ENCODE data around the gene EEF1E1. TPM values are rescaled to one million over a fixed set of nuclear protein-coding genes. Genes with fewer than 3 reads are reported as not detected.

EEF1E1 gene
- total RNA-seq, 1 donor from 2014 or later = 14.0 TPM

- no peaks in the 10 kb centered on the region for H3K36me3 Mint-ChIP-seq (ENCODE audit: low read depth, unreplicated experiment)
- TF ChIP-seq CTCF (IDR thresholded peaks at IDR 0.05; ENCODE audit: unreplicated experiment) = no peak
- H3K4me3 Mint-ChIP-seq (ENCODE audit: unreplicated experiment) = no peak overlapping the region
- H3K9me3 Mint-ChIP-seq (ENCODE audit: unreplicated experiment) = no peaks in the 10 kb centered on the region
- DNase-seq (ENCODE audit: low spot score) = no peak
- no peak overlapping the region for H3K27ac Mint-ChIP-seq (ENCODE audit: unreplicated experiment)
- H3K27me3 Mint-ChIP-seq (ENCODE audit: unreplicated experiment) = peaks cover 4% of the 10 kb centered on the region
- H3K4me1 Mint-ChIP-seq (ENCODE audit: unreplicated experiment) = no peaks in the 10 kb centered on the region
Observed at GRCh38 chr6:8135276-8135675, 32.9 kb upstream of the EEF1E1 start.

GRCh38 chr6:8132130-8132529 lies 29.8 kb upstream of the EEF1E1 start:
- Mint-ChIP-seq H3K27ac (ENCODE audit: unreplicated experiment) (no peak overlapping the region), H3K4me3 (ENCODE audit: unreplicated experiment) (no peak overlapping the region), H3K27me3 (ENCODE audit: unreplicated experiment) (peaks cover 2% of the 10 kb centered on the region), H3K9me3 (ENCODE audit: unreplicated experiment) (no peaks in the 10 kb centered on the region), H3K36me3 (ENCODE audit: low read depth, unreplicated experiment) (no peaks in the 10 kb centered on the region), H3K4me1 (ENCODE audit: unreplicated experiment) (no peaks in the 10 kb centered on the region)
- TF ChIP-seq CTCF (IDR thresholded peaks at IDR 0.05; ENCODE audit: unreplicated experiment) = no peak
- no peak for DNase-seq (ENCODE audit: low spot score)

GRCh38 chr6:8131265-8131897 lies 29.0 kb upstream of the EEF1E1 start:
- DNase-seq (ENCODE audit: low spot score) = peak; percentile 74
- no peaks in the 10 kb centered on the region for H3K9me3 Mint-ChIP-seq (ENCODE audit: unreplicated experiment)
- H3K36me3 Mint-ChIP-seq (ENCODE audit: low read depth, unreplicated experiment) = no peaks in the 10 kb centered on the region
- no peak overlapping the region for H3K27ac Mint-ChIP-seq (ENCODE audit: unreplicated experiment)
- no peak overlapping the region for H3K4me3 Mint-ChIP-seq (ENCODE audit: unreplicated experiment)
- no peak for TF ChIP-seq CTCF (IDR thresholded peaks at IDR 0.05; ENCODE audit: unreplicated experiment)
- no peaks in the 10 kb centered on the region for H3K4me1 Mint-ChIP-seq (ENCODE audit: unreplicated experiment)
- H3K27me3 Mint-ChIP-seq (ENCODE audit: unreplicated experiment) = peaks cover 4% of the 10 kb centered on the region

- no peak for TF ChIP-seq CTCF (IDR thresholded peaks at IDR 0.05; ENCODE audit: unreplicated experiment)
- Mint-ChIP-seq H3K36me3 (ENCODE audit: low read depth, unreplicated experiment) (no peaks in the 10 kb centered on the region), H3K27me3 (ENCODE audit: unreplicated experiment) (peaks cover 4% of the 10 kb centered on the region), H3K9me3 (ENCODE audit: unreplicated experiment) (no peaks in the 10 kb centered on the region), H3K4me1 (ENCODE audit: unreplicated experiment) (no peaks in the 10 kb centered on the region), H3K4me3 (ENCODE audit: unreplicated experiment) (no peak overlapping the region), H3K27ac (ENCODE audit: unreplicated experiment) (no peak overlapping the region)
- no peak for DNase-seq (ENCODE audit: low spot score)
Observed at GRCh38 chr6:8130399-8130798, 28.1 kb upstream of the EEF1E1 start.

- H3K27me3 Mint-ChIP-seq (ENCODE audit: unreplicated experiment) = peaks cover 2% of the 10 kb centered on the region
- H3K4me1 Mint-ChIP-seq (ENCODE audit: unreplicated experiment) = no peaks in the 10 kb centered on the region
- DNase-seq (ENCODE audit: low spot score) = no peak
- no peak overlapping the region for H3K27ac Mint-ChIP-seq (ENCODE audit: unreplicated experiment)
- H3K4me3 Mint-ChIP-seq (ENCODE audit: unreplicated experiment) = no peak overlapping the region
- H3K36me3 Mint-ChIP-seq (ENCODE audit: low read depth, unreplicated experiment) = no peaks in the 10 kb centered on the region
- H3K9me3 Mint-ChIP-seq (ENCODE audit: unreplicated experiment) = no peaks in the 10 kb centered on the region
- no peak for TF ChIP-seq CTCF (IDR thresholded peaks at IDR 0.05; ENCODE audit: unreplicated experiment)
Observed at GRCh38 chr6:8123236-8123635, 20.9 kb upstream of the EEF1E1 start.
